Measurements from ENCODE around the gene EDDM3A. TPM values are rescaled to one million over a fixed set of nuclear protein-coding genes. Genes with fewer than 3 reads are reported as not detected.

The EDDM3A gene
- polyA plus RNA-seq (2012; ENCODE audit: insufficient read length, low read depth) = not detected

GRCh38 chr14:20745571-20746358 is at the start of gene EDDM3A:
EDDM3A (plus strand) TSS chr14:20745887; CDS start chr14:20747581, 1,694 bp downstream.
- no peak for TF ChIP-seq TAF1 (IDR thresholded peaks at IDR 0.05; ENCODE audit: borderline replicate concordance, insufficient read depth, low read length)
- TF ChIP-seq POLR2AphosphoS5 (IDR thresholded peaks at IDR 0.05; ENCODE audit: low read depth, low read length) = no peak
- no peak for TF ChIP-seq REST (IDR thresholded peaks at IDR 0.05; ENCODE audit: insufficient read depth in 1 of 2, low read depth in 2 of 2, low read length in 2 of 2)
- TF ChIP-seq FOXP2 (optimal IDR thresholded peaks at IDR 0.05; ENCODE audit: borderline replicate concordance, extremely low read depth, extremely low read length, insufficient read depth) = no peak
- no peak for TF ChIP-seq SIN3A (IDR thresholded peaks at IDR 0.05; ENCODE audit: borderline replicate concordance, insufficient read depth, low read length)

GRCh38 chr14:20696764-20697163 is 48.9 kb upstream of the EDDM3A start:
- TF ChIP-seq SIN3A (IDR thresholded peaks at IDR 0.05; ENCODE audit: borderline replicate concordance, insufficient read depth, low read length) (no peak), POLR2AphosphoS5 (IDR thresholded peaks at IDR 0.05; ENCODE audit: low read depth, low read length) (no peak), REST (IDR thresholded peaks at IDR 0.05; ENCODE audit: insufficient read depth in 1 of 2, low read depth in 2 of 2, low read length in 2 of 2) (no peak), FOXP2 (optimal IDR thresholded peaks at IDR 0.05; ENCODE audit: borderline replicate concordance, extremely low read depth, extremely low read length, insufficient read depth) (no peak), TAF1 (IDR thresholded peaks at IDR 0.05; ENCODE audit: borderline replicate concordance, insufficient read depth, low read length) (no peak)

DNA sequence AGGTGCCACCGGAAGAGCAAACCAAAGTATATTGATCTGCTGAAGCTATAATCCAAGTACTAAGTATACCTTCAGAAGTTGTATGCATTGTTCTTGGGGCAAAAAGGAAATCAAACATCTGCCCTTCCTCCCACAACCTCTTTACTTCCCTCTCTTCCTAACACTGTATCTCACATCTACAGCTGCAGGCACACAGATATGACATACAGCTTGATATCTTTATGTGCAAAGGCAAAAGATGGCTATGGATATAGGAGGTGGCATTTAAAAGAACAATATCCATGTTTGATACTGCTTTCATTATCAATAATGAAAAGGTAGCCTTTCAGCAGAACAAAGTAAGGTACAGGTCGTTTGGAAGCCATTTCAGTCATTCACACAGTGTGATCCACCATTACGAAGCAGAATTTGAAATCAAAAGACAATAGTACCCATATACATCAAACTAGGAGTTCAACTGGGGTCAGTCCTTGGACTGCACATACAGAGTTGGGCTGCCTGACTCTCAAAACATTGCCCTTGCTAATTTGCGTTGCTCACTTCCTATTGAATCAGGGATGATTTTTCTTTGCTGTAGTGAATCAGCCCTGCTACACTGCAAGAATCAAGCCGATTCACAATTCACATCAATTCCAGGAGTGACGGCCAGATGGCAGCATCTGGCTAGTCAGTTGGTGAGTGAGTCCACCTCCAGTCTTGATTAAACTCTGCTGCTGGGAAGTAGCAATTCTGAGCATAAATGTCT is 48.2 kb upstream of the EDDM3A start:
- TF ChIP-seq REST (IDR thresholded peaks at IDR 0.05; ENCODE audit: insufficient read depth in 1 of 2, low read depth in 2 of 2, low read length in 2 of 2) = no peak

DNA sequence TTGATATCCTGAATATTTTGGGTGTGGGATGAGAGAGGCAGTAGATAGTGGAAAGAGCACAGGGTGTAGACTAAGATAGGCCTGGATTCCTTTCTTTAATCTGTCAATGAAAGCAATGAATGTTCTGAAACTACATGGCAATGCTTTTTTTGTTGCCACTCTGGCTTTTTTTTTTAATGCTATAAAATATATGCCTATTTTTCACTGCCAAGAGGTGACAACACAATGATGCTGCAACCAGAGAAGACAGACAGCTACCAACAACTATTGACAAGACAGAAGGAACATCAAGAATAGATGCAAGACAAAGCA is 47.7 kb upstream of the EDDM3A start:
- no peak for TF ChIP-seq POLR2AphosphoS5 (IDR thresholded peaks at IDR 0.05; ENCODE audit: low read depth, low read length)
- no peak for TF ChIP-seq FOXP2 (optimal IDR thresholded peaks at IDR 0.05; ENCODE audit: borderline replicate concordance, extremely low read depth, extremely low read length, insufficient read depth)
- no peak for TF ChIP-seq TAF1 (IDR thresholded peaks at IDR 0.05; ENCODE audit: borderline replicate concordance, insufficient read depth, low read length)
- no peak for TF ChIP-seq REST (IDR thresholded peaks at IDR 0.05; ENCODE audit: insufficient read depth in 1 of 2, low read depth in 2 of 2, low read length in 2 of 2)
- TF ChIP-seq SIN3A (IDR thresholded peaks at IDR 0.05; ENCODE audit: borderline replicate concordance, insufficient read depth, low read length) = no peak
